A549 (cell line): ENCODE results near the gene TULP1. TPM values are rescaled to one million over a fixed set of nuclear protein-coding genes. Genes with fewer than 3 reads are reported as not detected.

Source experiments
- ATAC-seq, 2 experiments: fragments of 200-7000 bp in 1 of 2; fragments of >200 bp in 1 of 2; cut with Nextera tagmentation in 1 of 2; cut with Tn5 transposase in 1 of 2; 3 replicates each; pipeline versions ENCODE4 v1.8.0 to v1.9.1; 2018 to 2020; ENCODE audit warnings: mild to moderate bottlenecking in 1 of 2, moderate library complexity in 1 of 2
- CTCF ChIA-PET: fragments of 300-600 bp; sonication (Branson Sonifier 250); formaldehyde crosslinking; extraction: SDS; loops from one replicate; lab custom pipeline; 2021; ENCODE audit warnings: antibody characterized with exemption, inconsistent platforms; lab: Yijun Ruan, JAX
- POLR2A ChIA-PET: fragments of 350-600 bp; formaldehyde crosslinking; extraction: SDS; loops from one replicate; lab custom pipeline; 2021; ENCODE audit warnings: antibody characterized with exemption, inconsistent platforms; lab: Yijun Ruan, JAX
- DNase-seq, 2 experiments: peaks; one replicate each; pipeline versions ENCODE4 v3.0.0 to v3.0.0-alpha.2; 2011 to 2016; ENCODE audit warnings: low read depth in 1 of 2, low spot score in 1 of 2
- FAIRE-seq: peaks from 2 replicates; lab custom pipeline; 2011; peaks lifted over from hg19 to GRCh38; lab: Jason Lieb, UNC
- H3K27ac ChIP-seq, 2 experiments: fragments of >200 bp; sonication (Bioruptor Twin); formaldehyde crosslinking; 3 replicates each; pipeline ENCODE4 v1.5.1; 2016 to 2017
- H3K4me1 ChIP-seq: fragments of >200 bp; sonication (Bioruptor Twin); formaldehyde crosslinking; 3 replicates; pipeline ENCODE4 v1.6.1; 2016
- H3K4me2 ChIP-seq: fragments of >200 bp; sonication (Bioruptor Twin); formaldehyde crosslinking; 3 replicates; pipeline ENCODE4 v1.6.1; 2016
- H3K4me3 ChIP-seq: fragments of >200 bp; sonication (Bioruptor Twin); formaldehyde crosslinking; 3 replicates; pipeline ENCODE4 v1.5.1; 2016
- H3K9me3 ChIP-seq: fragments of >200 bp; sonication (Bioruptor Twin); formaldehyde crosslinking; 3 replicates; pipeline ENCODE4 v1.6.1; 2016
- ATOH8 ChIP-seq: fragments of 250-450 bp; sonication (Bioruptor Pico); IDR thresholded peaks from 2 replicates; pipeline ENCODE4 v1.5.0; 2020; ENCODE audit warnings: low read depth, mild to moderate bottlenecking, moderate library complexity
- CBX8 ChIP-seq: fragments of 200-600 bp; sonication (generic); IDR thresholded peaks from 2 replicates; pipeline ENCODE4 v1.6.1; 2016
- CHD4 ChIP-seq: fragments of 200-600 bp; sonication (generic); IDR thresholded peaks from 2 replicates; pipeline ENCODE4 v1.6.1; 2016; ENCODE audit warnings: antibody characterized with exemption, mild to moderate bottlenecking, borderline replicate concordance
- EHMT2 ChIP-seq: fragments of 200-600 bp; sonication (generic); IDR thresholded peaks from 2 replicates; pipeline ENCODE4 v1.6.1; 2016; ENCODE audit warnings: antibody characterized with exemption, low read depth, mild to moderate bottlenecking, moderate library complexity
- EP300 ChIP-seq, 2 experiments: fragments of >200 bp; sonication (Bioruptor Twin); formaldehyde crosslinking; IDR thresholded peaks; 2 replicates in 1 of 2; 3 replicates in 1 of 2; pipeline ENCODE4 v1.6.1; 2016 to 2017
- FOXS1 ChIP-seq: fragments of 250-450 bp; sonication (Bioruptor Pico); IDR thresholded peaks from 2 replicates; pipeline ENCODE4 v1.5.0; 2020; ENCODE audit warnings: mild to moderate bottlenecking, moderate library complexity
- GATA3 ChIP-seq: IDR thresholded peaks from 2 replicates; pipeline ENCODE4 v1.6.1; 2012; ENCODE audit warnings: borderline replicate concordance
- HES2 ChIP-seq: fragments of >200 bp; sonication (Bioruptor Twin); formaldehyde crosslinking; IDR thresholded peaks from 2 replicates; pipeline ENCODE4 v1.6.1; 2016
- HEYL ChIP-seq: fragments of 250-450 bp; sonication (Bioruptor Pico); IDR thresholded peaks from 2 replicates; pipeline ENCODE4 v1.8.0; 2021; ENCODE audit warnings: mild to moderate bottlenecking, moderate library complexity
- HOXA7 ChIP-seq: fragments of 250-450 bp; sonication (Bioruptor Pico); IDR thresholded peaks from 2 replicates; pipeline ENCODE4 v1.5.0; 2020; ENCODE audit warnings: mild to moderate bottlenecking, moderate library complexity
- HOXB13 ChIP-seq: fragments of 250-450 bp; sonication (Bioruptor Pico); IDR thresholded peaks from 2 replicates; pipeline ENCODE4 v1.5.0; 2020; ENCODE audit warnings: low read depth, mild to moderate bottlenecking, moderate library complexity
- JUN ChIP-seq, 2 experiments: fragments of >200 bp; sonication (Bioruptor Twin); formaldehyde crosslinking; IDR thresholded peaks; 2 replicates in 1 of 2; 3 replicates in 1 of 2; pipeline ENCODE4 v1.6.1; 2016 to 2017
- KDM1A ChIP-seq: fragments of 200-600 bp; sonication (generic); IDR thresholded peaks from 2 replicates; pipeline ENCODE4 v1.6.1; 2016; ENCODE audit warnings: low read depth, mild to moderate bottlenecking
- KDM5A ChIP-seq: fragments of 200-600 bp; sonication (generic); IDR thresholded peaks from 2 replicates; pipeline ENCODE4 v1.6.1; 2016; ENCODE audit warnings: antibody characterized with exemption, mild to moderate bottlenecking
- MAFK ChIP-seq: fragments of 450-650 bp; IDR thresholded peaks from 2 replicates; pipeline ENCODE4 v1.6.1; 2014; ENCODE audit not compliant: partially characterized antibody
- POLR2A ChIP-seq: IDR thresholded peaks from 2 replicates; pipeline ENCODE4 v1.6.1; 2012; ENCODE audit warnings: mild to moderate bottlenecking, low read length
- RARB ChIP-seq: fragments of 250-450 bp; sonication (Bioruptor Pico); IDR thresholded peaks from 2 replicates; pipeline ENCODE4 v1.8.0; 2021; ENCODE audit warnings: mild to moderate bottlenecking, moderate library complexity
- REST ChIP-seq: fragments of 200-600 bp; sonication (generic); IDR thresholded peaks from 2 replicates; pipeline ENCODE4 v1.6.1; 2016; ENCODE audit warnings: antibody characterized with exemption, mild to moderate bottlenecking, moderate library complexity
- SMC3 ChIP-seq: fragments of >200 bp; sonication (Bioruptor Twin); formaldehyde crosslinking; IDR thresholded peaks from 3 replicates; pipeline ENCODE4 v1.6.1; 2018; ENCODE audit warnings: inconsistent platforms
- ZC3H11A ChIP-seq: fragments of 450-650 bp; IDR thresholded peaks from 2 replicates; pipeline ENCODE4 v1.6.1; 2014; ENCODE audit warnings: antibody characterized with exemption, mild to moderate bottlenecking
- ZFP36 ChIP-seq: fragments of 450-650 bp; IDR thresholded peaks from 2 replicates; pipeline ENCODE4 v1.6.1; 2014; ENCODE audit warnings: borderline replicate concordance; ENCODE audit not compliant: partially characterized antibody
- WGBS: methylation state at CpG from one replicate; pipeline ENCODE4 v1.1.6; 2017; ENCODE audit errors: missing lambda C conversion rate; 5-methylcytosine and 5-hydroxymethylcytosine counted together
- polyA plus RNA-seq, 4 experiments: library from polyadenylated mRNA; depleted of rRNA in 3 of 4; stranded (reverse); fragments of >200 nt; fragmentation: RNase III in 1 of 4; extraction: RNeasy Plus Mini Kit Qiagen cat#74134 plus additional on column Dnase treatment in 1 of 4; gene quantifications; 2 replicates in 3 of 4; 3 replicates in 1 of 4; pipeline ENCODE4 v1.2.3, GENCODE V29; 2011 to 2017

TULP1 gene
- polyA plus RNA-seq, 2 of the 4 experiments (the other 2 are of a cell fraction) = not detected

GRCh38 chr6:35558571-35558970, 45.9 kb upstream of the TULP1 start:
- WGBS = 75% methylated on average over 12 of the region's 12 CpGs
- H3K9me3 ChIP-seq = no peaks in the 10 kb centered on the region
- DNase-seq = no peak
- TF ChIP-seq SMC3 (no peak), KDM5A (no peak), HES2 (no peak)
- no peak overlapping the region for H3K4me2 ChIP-seq
- H3K4me1 ChIP-seq = no peaks in the 10 kb centered on the region
- POLR2A ChIA-PET = no interaction called here
- CTCF ChIA-PET = interaction anchor here (0.6 to 1.1 kb wide), 2 partner anchors 19 to 1401 kb away, joined by 3 read pairs; no protein-coding TSS in a partner anchor
- no peak overlapping the region for H3K4me3 ChIP-seq
- no peak for FAIRE-seq
- no peak for ATAC-seq
- H3K27ac ChIP-seq = no peak overlapping the region

GRCh38 chr6:35557239-35557638, 44.5 kb upstream of the TULP1 start:
- no peak for ATAC-seq
- DNase-seq = no peak
- WGBS = 72% methylated on average over 6 of the region's 6 CpGs
- H3K4me2 ChIP-seq = no peak overlapping the region
- no peaks in the 10 kb centered on the region for H3K9me3 ChIP-seq
- ChIA-PET POLR2A (no interaction called here), CTCF (no interaction called here)
- no peaks in the 10 kb centered on the region for H3K4me1 ChIP-seq
- no peak overlapping the region for H3K4me3 ChIP-seq
- TF ChIP-seq KDM5A (no peak), FOXS1 (CRISPR knock-in tag) (no peak), RARB (CRISPR knock-in tag) (no peak), MAFK (no peak), CBX8 (no peak), EP300 (IDR thresholded peaks at IDR 0.05) (no peak), ATOH8 (CRISPR knock-in tag) (no peak), CHD4 (no peak), REST (no peak), HOXA7 (CRISPR knock-in tag) (no peak), POLR2A (no peak), ZC3H11A (no peak), HOXB13 (CRISPR knock-in tag) (no peak), ZFP36 (no peak), SMC3 (no peak), HEYL (CRISPR knock-in tag) (no peak), EHMT2 (no peak), KDM1A (no peak)
- TF ChIP-seq, all 56 proteins: peak for 0
- FAIRE-seq = no peak
- H3K27ac ChIP-seq = no peak overlapping the region

- no peak overlapping the region for H3K4me3 ChIP-seq
- POLR2A ChIA-PET = no interaction called here
- TF ChIP-seq REST (no peak), JUN (IDR thresholded peaks at IDR 0.05) (no peak), GATA3 (no peak)
- WGBS = 80% methylated on average over 4 of the region's 4 CpGs
- DNase-seq = no peak
- H3K4me1 ChIP-seq = no peaks in the 10 kb centered on the region
- no peaks in the 10 kb centered on the region; the same call in 2 of the 3 replicates for H3K9me3 ChIP-seq
- no peak for ATAC-seq
- no peak overlapping the region for H3K27ac ChIP-seq
- H3K4me2 ChIP-seq = no peak overlapping the region
- CTCF ChIA-PET = no interaction called here
- no peak for FAIRE-seq
Observed at GRCh38 chr6:35554811-35555210, 42.1 kb upstream of the TULP1 start.
